ENCODE results near the gene SEMA6A.

- TF ChIP-seq CTCF (conservative IDR thresholded peaks at IDR 0.05; ENCODE audit: low read depth, low read length) (no peak), EZH2 (IDR thresholded peaks at IDR 0.05; ENCODE audit: low read length, unreplicated experiment) (no peak), EZH2phosphoT487 (IDR thresholded peaks at IDR 0.05; ENCODE audit: borderline replicate concordance, low read length) (no peak)
These were observed 135.6 kb downstream of the SEMA6A start for GRCh38 chr5:116438979-116439554.

Measured in PC-3 (cell line).